Astrocyte (in vitro differentiated cells and primary cell): ENCODE measurements around the gene DMRTA1. TPM values are rescaled to one million over a fixed set of nuclear protein-coding genes. Genes with fewer than 3 reads are reported as not detected.

ENCODE experiments used
- DNase-seq: peaks from one replicate; pipeline ENCODE4 v3.0.0-alpha.2; 2010; ENCODE audit warnings: low read depth
- FAIRE-seq: peaks from 2 replicates; lab custom pipeline; 2011; peaks lifted over from hg19 to GRCh38; lab: Jason Lieb, UNC
- H2AFZ ChIP-seq: 2 replicates; pipeline ENCODE4 v1.6.0; 2012; ENCODE audit warnings: low read depth, low read length, inconsistent platforms
- H3K27ac ChIP-seq: 2 replicates; pipeline ENCODE4 v1.5.1; 2011; ENCODE audit warnings: low read depth, low read length, inconsistent platforms
- H3K27me3 ChIP-seq: 2 replicates; pipeline ENCODE4 v1.6.0; 2011; ENCODE audit warnings: low read length, inconsistent platforms; ENCODE audit not compliant: insufficient read depth
- H3K36me3 ChIP-seq: 2 replicates; pipeline ENCODE4 v1.5.1; 2011; ENCODE audit warnings: low read length, inconsistent platforms; ENCODE audit not compliant: insufficient read depth
- H3K4me1 ChIP-seq: 2 replicates; pipeline ENCODE4 v1.5.1; 2011; ENCODE audit warnings: low read length, inconsistent platforms; ENCODE audit not compliant: insufficient read depth
- H3K4me2 ChIP-seq: 2 replicates; pipeline ENCODE4 v1.6.0; 2012; ENCODE audit warnings: low read length, inconsistent platforms
- H3K4me3 ChIP-seq: 2 replicates; pipeline ENCODE4 v1.5.1; 2011; ENCODE audit warnings: low read depth, mild to moderate bottlenecking, low read length, inconsistent platforms; ENCODE audit not compliant: insufficient read depth
- H3K79me2 ChIP-seq: 2 replicates; pipeline ENCODE4 v1.6.0; 2012; ENCODE audit warnings: mild to moderate bottlenecking, low read length, inconsistent platforms; ENCODE audit not compliant: insufficient read depth
- H3K9ac ChIP-seq: 2 replicates; pipeline ENCODE4 v1.6.0; 2012; ENCODE audit warnings: mild to moderate bottlenecking, low read length, inconsistent platforms
- H3K9me3 ChIP-seq: 2 replicates; pipeline ENCODE4 v1.5.1; 2012; ENCODE audit warnings: low read depth, mild to moderate bottlenecking, low read length, inconsistent platforms; ENCODE audit not compliant: insufficient read depth
- H4K20me1 ChIP-seq: 2 replicates; pipeline ENCODE4 v1.6.0; 2012; ENCODE audit warnings: low read length, inconsistent platforms; ENCODE audit not compliant: insufficient read depth
- H3K27ac Mint-ChIP-seq: one replicate; pipeline ENCODE4 v1.8.0; 2021; ENCODE audit warnings: mild to moderate bottlenecking, mixed read lengths; ENCODE audit not compliant: unreplicated experiment
- H3K27me3 Mint-ChIP-seq: one replicate; pipeline ENCODE4 v1.8.0; 2021; ENCODE audit warnings: low read depth, mixed read lengths; ENCODE audit not compliant: unreplicated experiment
- H3K36me3 Mint-ChIP-seq: one replicate; pipeline ENCODE4 v1.8.0; 2021; ENCODE audit warnings: low read depth, mixed read lengths; ENCODE audit not compliant: unreplicated experiment
- H3K4me1 Mint-ChIP-seq: one replicate; pipeline ENCODE4 v1.8.0; 2021; ENCODE audit warnings: low read depth, mixed read lengths; ENCODE audit not compliant: unreplicated experiment
- H3K4me3 Mint-ChIP-seq: one replicate; pipeline ENCODE4 v1.8.0; 2021; ENCODE audit warnings: mild to moderate bottlenecking, moderate library complexity, mixed read lengths; ENCODE audit not compliant: unreplicated experiment
- H3K9me3 Mint-ChIP-seq: one replicate; pipeline ENCODE4 v1.8.0; 2021; ENCODE audit warnings: mild to moderate bottlenecking, mixed read lengths; ENCODE audit not compliant: unreplicated experiment
- CTCF ChIP-seq: IDR thresholded peaks from 2 replicates; pipeline ENCODE4 v1.5.1; 2011; ENCODE audit warnings: low read depth, mild to moderate bottlenecking, inconsistent platforms, low read length, moderate library complexity; ENCODE audit not compliant: insufficient read depth
- EZH2 ChIP-seq: IDR thresholded peaks from 2 replicates; pipeline ENCODE4 v1.6.1; 2012; ENCODE audit warnings: mild to moderate bottlenecking, low read length, inconsistent platforms; ENCODE audit not compliant: insufficient read depth
- total RNA-seq: library from RNA; stranded (reverse); gene quantifications from 2 replicates; pipeline ENCODE4 v1.2.1, GENCODE V29; 2021

DMRTA1 gene
- total RNA-seq, 1 donor from 2014 or later, result 6.1 TPM

GRCh38 chr9:22454016-22454415, 7.4 kb downstream of the DMRTA1 start:
- Mint-ChIP-seq H3K4me1 (peaks cover 15% of the 10 kb centered on the region), H3K27ac (no peak overlapping the region), H3K4me3 (no peak overlapping the region), H3K9me3 (no peaks in the 10 kb centered on the region), H3K27me3 (no peaks in the 10 kb centered on the region), H3K36me3 (peaks cover 5% of the 10 kb centered on the region)
- no peaks in the 10 kb centered on the region for H3K9me3 ChIP-seq
- no peaks in the 10 kb centered on the region for H3K79me2 ChIP-seq
- no peaks in the 10 kb centered on the region for H3K36me3 ChIP-seq
- no peaks in the 10 kb centered on the region for H3K4me1 ChIP-seq
- H3K4me3 ChIP-seq, result no peak overlapping the region
- DNase-seq, result no peak
- no peak overlapping the region for H3K9ac ChIP-seq
- H3K4me2 ChIP-seq, result no peak overlapping the region
- no peak for FAIRE-seq
- no peaks in the 10 kb centered on the region for H4K20me1 ChIP-seq
- no peaks in the 10 kb centered on the region for H3K27me3 ChIP-seq
- no peak overlapping the region for H2AFZ ChIP-seq
- H3K27ac ChIP-seq, result no peak overlapping the region
- TF ChIP-seq EZH2 (no peak), CTCF (no peak)

- TF ChIP-seq EZH2, result no peak
- TF ChIP-seq CTCF, result no peak
- H3K9ac ChIP-seq, result no peak overlapping the region
- H3K9me3 ChIP-seq, result no peaks in the 10 kb centered on the region
- Mint-ChIP-seq H3K4me1 (peaks cover 15% of the 10 kb centered on the region), H3K27ac (no peak overlapping the region), H3K9me3 (no peaks in the 10 kb centered on the region), H3K27me3 (no peaks in the 10 kb centered on the region), H3K36me3 (peaks cover 5% of the 10 kb centered on the region), H3K4me3 (no peak overlapping the region)
- H3K27ac ChIP-seq, result no peak overlapping the region
- H3K36me3 ChIP-seq, result no peaks in the 10 kb centered on the region
- no peaks in the 10 kb centered on the region for H4K20me1 ChIP-seq
- no peak overlapping the region for H2AFZ ChIP-seq
- no peak for DNase-seq
- no peaks in the 10 kb centered on the region for H3K27me3 ChIP-seq
- H3K4me3 ChIP-seq, result no peak overlapping the region
- no peaks in the 10 kb centered on the region for H3K79me2 ChIP-seq
- H3K4me2 ChIP-seq, result no peak overlapping the region
- no peaks in the 10 kb centered on the region for H3K4me1 ChIP-seq
- FAIRE-seq, result no peak
These were observed 8.6 kb downstream of the DMRTA1 start for GRCh38 chr9:22455181-22455580.

- peaks cover 10% of the 10 kb centered on the region for H3K4me1 Mint-ChIP-seq
- Histone ChIP-seq H3K9ac (no peak overlapping the region), H3K79me2 (no peaks in the 10 kb centered on the region), H3K27ac (no peak overlapping the region), H3K4me3 (no peak overlapping the region), H2AFZ (no peak overlapping the region), H4K20me1 (no peaks in the 10 kb centered on the region), H3K9me3 (no peaks in the 10 kb centered on the region), H3K36me3 (no peaks in the 10 kb centered on the region), H3K27me3 (no peaks in the 10 kb centered on the region), H3K4me1 (no peaks in the 10 kb centered on the region), H3K4me2 (no peak overlapping the region)
- no peaks in the 10 kb centered on the region for H3K9me3 Mint-ChIP-seq
- DNase-seq (no peak), FAIRE-seq (no peak)
- no peak overlapping the region for H3K27ac Mint-ChIP-seq
- H3K4me3 Mint-ChIP-seq, result no peak overlapping the region
- H3K36me3 Mint-ChIP-seq, result peaks cover 1% of the 10 kb centered on the region
- TF ChIP-seq CTCF (no peak), EZH2 (no peak)
- no peaks in the 10 kb centered on the region for H3K27me3 Mint-ChIP-seq
These were observed 10.8 kb downstream of the DMRTA1 start for GRCh38 chr9:22457448-22457847.
